ENCODE results near the gene FHOD3.

FHOD3 gene

GRCh38 chr18:36341944-36342343 is 44.4 kb downstream of the FHOD3 start:
- TF ChIP-seq CTCF (IDR thresholded peaks at IDR 0.05; ENCODE audit: low read depth, low read length, missing control alignments) = no peak
- in situ Hi-C loops (cut with HindIII; ENCODE audit: low pct_ligation_motif_present, low sequenced_read_pairs) = no loop called here
- H3K27ac ChIP-seq = no peak overlapping the region
- DNase-seq = no peak
- no peaks in the 10 kb centered on the region for H3K36me3 ChIP-seq (replicated peaks)
- no peak overlapping the region for H3K4me3 ChIP-seq (ENCODE audit: low read depth, low read length)
- no peaks in the 10 kb centered on the region for H3K27me3 ChIP-seq (replicated peaks)

GRCh38 chr18:36348331-36348730 is 50.8 kb downstream of the FHOD3 start:
- H3K27ac ChIP-seq = no peak overlapping the region
- no peaks in the 10 kb centered on the region for H3K36me3 ChIP-seq (replicated peaks)
- DNase-seq = no peak
- TF ChIP-seq CTCF (IDR thresholded peaks at IDR 0.05; ENCODE audit: low read depth, low read length, missing control alignments) = no peak
- no peaks in the 10 kb centered on the region for H3K27me3 ChIP-seq (replicated peaks)
- in situ Hi-C loops (cut with HindIII; ENCODE audit: low pct_ligation_motif_present, low sequenced_read_pairs) = no loop called here
- no peak overlapping the region for H3K4me3 ChIP-seq (ENCODE audit: low read depth, low read length)

- Histone ChIP-seq H3K4me3 (ENCODE audit: low read depth, low read length) (no peak overlapping the region), H3K27ac (no peak overlapping the region), H3K36me3 (replicated peaks) (no peaks in the 10 kb centered on the region), H3K27me3 (replicated peaks) (no peaks in the 10 kb centered on the region)
- DNase-seq = no peak
- in situ Hi-C loops (cut with HindIII; ENCODE audit: low pct_ligation_motif_present, low sequenced_read_pairs) = no loop called here
- no peak for TF ChIP-seq CTCF (IDR thresholded peaks at IDR 0.05; ENCODE audit: low read depth, low read length, missing control alignments)
Observed at GRCh38 chr18:36348971-36349417, 51.5 kb downstream of the FHOD3 start.

- in situ Hi-C loops (cut with HindIII; ENCODE audit: low pct_ligation_motif_present, low sequenced_read_pairs) = no loop called here
- no peak for DNase-seq
- TF ChIP-seq CTCF (IDR thresholded peaks at IDR 0.05; ENCODE audit: low read depth, low read length, missing control alignments) = no peak
- Histone ChIP-seq H3K36me3 (replicated peaks) (no peaks in the 10 kb centered on the region), H3K27me3 (replicated peaks) (no peaks in the 10 kb centered on the region), H3K27ac (no peak overlapping the region), H3K4me3 (ENCODE audit: low read depth, low read length) (no peak overlapping the region)
Observed at GRCh38 chr18:36349552-36349951, 52.0 kb downstream of the FHOD3 start.

- in situ Hi-C loops (cut with HindIII; ENCODE audit: low pct_ligation_motif_present, low sequenced_read_pairs) = no loop called here
- H3K27me3 ChIP-seq (replicated peaks) = no peaks in the 10 kb centered on the region
- no peak overlapping the region for H3K27ac ChIP-seq
- no peaks in the 10 kb centered on the region for H3K36me3 ChIP-seq (replicated peaks)
- TF ChIP-seq CTCF (IDR thresholded peaks at IDR 0.05; ENCODE audit: low read depth, low read length, missing control alignments) = no peak
- DNase-seq = no peak
- no peak overlapping the region for H3K4me3 ChIP-seq (ENCODE audit: low read depth, low read length)
Observed at GRCh38 chr18:36350251-36350651, 52.7 kb downstream of the FHOD3 start.

- Histone ChIP-seq H3K27me3 (replicated peaks) (no peaks in the 10 kb centered on the region), H3K4me3 (ENCODE audit: low read depth, low read length) (no peak overlapping the region), H3K36me3 (replicated peaks) (no peaks in the 10 kb centered on the region), H3K27ac (no peak overlapping the region)
- TF ChIP-seq CTCF (IDR thresholded peaks at IDR 0.05; ENCODE audit: low read depth, low read length, missing control alignments) = no peak
- DNase-seq = no peak
- in situ Hi-C loops (cut with HindIII; ENCODE audit: low pct_ligation_motif_present, low sequenced_read_pairs) = no loop called here
Observed at GRCh38 chr18:36350839-36351469, 53.4 kb downstream of the FHOD3 start.

Measured in brain microvascular endothelial cell (primary cell).